ENCODE data around the gene NT5C1A. TPM values are rescaled to one million over a fixed set of nuclear protein-coding genes. Genes with fewer than 3 reads are reported as not detected.

The NT5C1A gene
- total RNA-seq, 1 experiment from 2014 or later: not detected

- intact Hi-C loops (cut with micrococcal nuclease): no loop called here
- peaks cover 44% of the 10 kb centered on the region for H3K27me3 Mint-ChIP-seq (ENCODE audit: insufficient read depth, unreplicated experiment)
- BruUV-seq (replicated peaks): no TSS peak
- no peaks in the 10 kb centered on the region for H3K4me1 Mint-ChIP-seq (ENCODE audit: insufficient read depth, unreplicated experiment)
- H3K4me3 Mint-ChIP-seq (ENCODE audit: unreplicated experiment): no peak overlapping the region
- no peak for DNase-seq (ENCODE audit: unreplicated experiment)
- no peak overlapping the region for H3K27ac Mint-ChIP-seq (ENCODE audit: low read depth, unreplicated experiment)
- peaks cover 6% of the 10 kb centered on the region for H3K36me3 Mint-ChIP-seq (ENCODE audit: insufficient read depth, unreplicated experiment)
- TF ChIP-seq CTCF (IDR thresholded peaks at IDR 0.05; ENCODE audit: unreplicated experiment): no peak
- ChIA-PET POLR2A (interaction anchor here (0.6 to 0.7 kb wide), 2 partner anchors 23 to 356 kb away, joined by 3 read pairs; no protein-coding TSS in a partner anchor), CTCF (no interaction called here)
- H3K9me3 Mint-ChIP-seq (ENCODE audit: unreplicated experiment): no peaks in the 10 kb centered on the region
Measured at GRCh38 chr1:39694026-39694425, 22.1 kb upstream of the NT5C1A start.

GRCh38 chr1:39692152-39693074 is 20.5 kb upstream of the NT5C1A start:
- H3K27me3 Mint-ChIP-seq (ENCODE audit: insufficient read depth, unreplicated experiment): peaks cover 28% of the 10 kb centered on the region
- POLR2A ChIA-PET: no interaction called here
- H3K27ac Mint-ChIP-seq (ENCODE audit: low read depth, unreplicated experiment): no peak overlapping the region
- no TSS peak for BruUV-seq (replicated peaks)
- H3K9me3 Mint-ChIP-seq (ENCODE audit: unreplicated experiment): no peaks in the 10 kb centered on the region
- no peak for DNase-seq (ENCODE audit: unreplicated experiment)
- no peaks in the 10 kb centered on the region for H3K4me1 Mint-ChIP-seq (ENCODE audit: insufficient read depth, unreplicated experiment)
- H3K4me3 Mint-ChIP-seq (ENCODE audit: unreplicated experiment): no peak overlapping the region
- TF ChIP-seq CTCF (IDR thresholded peaks at IDR 0.05; ENCODE audit: unreplicated experiment): no peak
- CTCF ChIA-PET: interaction anchor here (0.9 kb wide), 1 partner anchor 39 kb away, joined by 3 read pairs; no protein-coding TSS in a partner anchor
- H3K36me3 Mint-ChIP-seq (ENCODE audit: insufficient read depth, unreplicated experiment): no peaks in the 10 kb centered on the region
- intact Hi-C loops (cut with micrococcal nuclease): no loop called here

GRCh38 chr1:39691383-39692151 is 19.7 kb upstream of the NT5C1A start, which contains the start of gene HPCAL4:
Gene HPCAL4 (minus strand): TSS chr1:39691433. CDS start chr1:39684603, 6,830 bp downstream.
- DNase-seq (ENCODE audit: unreplicated experiment): peak; percentile 93
- Mint-ChIP-seq H3K27me3 (ENCODE audit: insufficient read depth, unreplicated experiment) (peaks cover 20% of the 10 kb centered on the region), H3K4me3 (ENCODE audit: unreplicated experiment) (peak within 1 kb of the TSS; percentile 53), H3K36me3 (ENCODE audit: insufficient read depth, unreplicated experiment) (no peaks in the 10 kb centered on the region), H3K4me1 (ENCODE audit: insufficient read depth, unreplicated experiment) (no peaks in the 10 kb centered on the region), H3K27ac (ENCODE audit: low read depth, unreplicated experiment) (no peak within 1 kb of the TSS), H3K9me3 (ENCODE audit: unreplicated experiment) (no peaks in the 10 kb centered on the region)
- BruUV-seq (replicated peaks): no TSS peak
- ChIA-PET CTCF (interaction anchor here (0.7 kb wide), 1 partner anchor 16 kb away, joined by 3 read pairs; no protein-coding TSS in a partner anchor), POLR2A (no interaction called here)
- intact Hi-C loops (cut with micrococcal nuclease): no loop called here
- no peak for TF ChIP-seq CTCF (IDR thresholded peaks at IDR 0.05; ENCODE audit: unreplicated experiment)
